Smooth muscle cell (in vitro differentiated cells): ENCODE results near the gene KLK7. TPM values are rescaled to one million over a fixed set of nuclear protein-coding genes. Genes with fewer than 3 reads are reported as not detected.

Experiments
- DNase-seq: peaks from one replicate; lab custom pipeline; 2025; ENCODE audit not compliant: unreplicated experiment; lab: John Stamatoyannopoulos, UW
- H2AFZ ChIP-seq: fragments of 200-600 bp; sonication (generic); 2 replicates; pipeline ENCODE4 v1.6.0; 2016; ENCODE audit warnings: antibody characterized with exemption, low read depth, mild to moderate bottlenecking
- H3F3A ChIP-seq: fragments of 200-600 bp; sonication (generic); 2 replicates; pipeline ENCODE4 v1.6.0; 2017; ENCODE audit warnings: antibody characterized with exemption, low read depth
- H3K27ac ChIP-seq: fragments of 200-600 bp; sonication (generic); 2 replicates; pipeline ENCODE4 v1.5.1; 2016; ENCODE audit warnings: low read depth, mild to moderate bottlenecking
- H3K27me3 ChIP-seq: fragments of 200-600 bp; sonication (generic); 2 replicates; pipeline ENCODE4 v1.6.1; 2016; ENCODE audit warnings: low read depth, mild to moderate bottlenecking
- H3K36me3 ChIP-seq: fragments of 200-600 bp; sonication (generic); 2 replicates; pipeline ENCODE4 v1.5.1; 2016; ENCODE audit warnings: low read depth
- H3K4me1 ChIP-seq: fragments of 200-600 bp; sonication (generic); 2 replicates; pipeline ENCODE4 v1.5.1; 2016; ENCODE audit warnings: low read depth
- H3K4me2 ChIP-seq: fragments of 200-600 bp; sonication (generic); 2 replicates; pipeline ENCODE4 v1.6.0; 2016; ENCODE audit warnings: mild to moderate bottlenecking
- H3K4me3 ChIP-seq: fragments of 200-600 bp; sonication (generic); 2 replicates; pipeline ENCODE4 v1.5.1; 2016; ENCODE audit warnings: mild to moderate bottlenecking
- H3K79me2 ChIP-seq: fragments of 200-600 bp; sonication (generic); 2 replicates; pipeline ENCODE4 v1.6.0; 2016; ENCODE audit warnings: low read depth, mild to moderate bottlenecking
- H3K9ac ChIP-seq: fragments of 200-600 bp; sonication (generic); 2 replicates; pipeline ENCODE4 v1.6.0; 2016; ENCODE audit warnings: low read depth
- H3K9me3 ChIP-seq: fragments of 200-600 bp; sonication (generic); replicated peaks from 2 replicates; pipeline ENCODE4 v1.5.1; 2016; ENCODE audit warnings: low read depth
- H4K20me1 ChIP-seq: fragments of 200-600 bp; sonication (generic); 2 replicates; pipeline ENCODE4 v1.6.0; 2016; ENCODE audit warnings: low read depth
- WGBS: methylation state at CpG from one replicate; pipeline ENCODE4 v1.1.7; 2016; ENCODE audit warnings: low lambda C conversion rate; 5-methylcytosine and 5-hydroxymethylcytosine counted together
- polyA plus RNA-seq: library from polyadenylated mRNA; unstranded; fragments of >200 nt; fragmentation: Nextera tagmentation; extraction: Ambion mirVana; gene quantifications from 2 replicates; pipeline ENCODE4 v1.2.1, GENCODE V29; 2016
- total RNA-seq: library from RNA; depleted of rRNA; stranded (reverse); fragments of >200 nt; gene quantifications from 2 replicates; pipeline ENCODE4 v1.2.3, GENCODE V29; 2014
- TF ChIP-seq, protein P1 (sequence below): fragments of 200-600 bp; sonication (generic); IDR thresholded peaks from 2 replicates; pipeline ENCODE4 v1.5.1; 2017; ENCODE audit warnings: borderline replicate concordance, mild to moderate bottlenecking, antibody characterized with exemption; ENCODE audit not compliant: insufficient read depth, poor library complexity, severe bottlenecking

The KLK7 gene
- total and polyA plus RNA-seq, 2 experiments from 2014 or later = 0.25 TPM; not detected in 1

- DNase-seq = no peak
- Histone ChIP-seq H3K79me2 (no peaks in the 10 kb centered on the region), H3K27ac (no peak overlapping the region), H4K20me1 (no peaks in the 10 kb centered on the region), H3K9me3 (no peaks in the 10 kb centered on the region), H3K36me3 (no peaks in the 10 kb centered on the region), H3F3A (no peaks in the 10 kb centered on the region), H3K4me1 (no peaks in the 10 kb centered on the region), H3K4me2 (no peak overlapping the region), H3K9ac (no peak overlapping the region), H3K4me3 (no peak overlapping the region), H2AFZ (no peak overlapping the region), H3K27me3 (peaks cover 19% of the 10 kb centered on the region)
- 81% methylated on average over 11 of the region's 11 CpGs for WGBS
- TF ChIP-seq, protein P1, sequence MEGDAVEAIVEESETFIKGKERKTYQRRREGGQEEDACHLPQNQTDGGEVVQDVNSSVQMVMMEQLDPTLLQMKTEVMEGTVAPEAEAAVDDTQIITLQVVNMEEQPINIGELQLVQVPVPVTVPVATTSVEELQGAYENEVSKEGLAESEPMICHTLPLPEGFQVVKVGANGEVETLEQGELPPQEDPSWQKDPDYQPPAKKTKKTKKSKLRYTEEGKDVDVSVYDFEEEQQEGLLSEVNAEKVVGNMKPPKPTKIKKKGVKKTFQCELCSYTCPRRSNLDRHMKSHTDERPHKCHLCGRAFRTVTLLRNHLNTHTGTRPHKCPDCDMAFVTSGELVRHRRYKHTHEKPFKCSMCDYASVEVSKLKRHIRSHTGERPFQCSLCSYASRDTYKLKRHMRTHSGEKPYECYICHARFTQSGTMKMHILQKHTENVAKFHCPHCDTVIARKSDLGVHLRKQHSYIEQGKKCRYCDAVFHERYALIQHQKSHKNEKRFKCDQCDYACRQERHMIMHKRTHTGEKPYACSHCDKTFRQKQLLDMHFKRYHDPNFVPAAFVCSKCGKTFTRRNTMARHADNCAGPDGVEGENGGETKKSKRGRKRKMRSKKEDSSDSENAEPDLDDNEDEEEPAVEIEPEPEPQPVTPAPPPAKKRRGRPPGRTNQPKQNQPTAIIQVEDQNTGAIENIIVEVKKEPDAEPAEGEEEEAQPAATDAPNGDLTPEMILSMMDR = no peak
These were observed 2.0 kb downstream of the KLK7 start for GRCh38 chr19:50981587-50982146.

DNA sequence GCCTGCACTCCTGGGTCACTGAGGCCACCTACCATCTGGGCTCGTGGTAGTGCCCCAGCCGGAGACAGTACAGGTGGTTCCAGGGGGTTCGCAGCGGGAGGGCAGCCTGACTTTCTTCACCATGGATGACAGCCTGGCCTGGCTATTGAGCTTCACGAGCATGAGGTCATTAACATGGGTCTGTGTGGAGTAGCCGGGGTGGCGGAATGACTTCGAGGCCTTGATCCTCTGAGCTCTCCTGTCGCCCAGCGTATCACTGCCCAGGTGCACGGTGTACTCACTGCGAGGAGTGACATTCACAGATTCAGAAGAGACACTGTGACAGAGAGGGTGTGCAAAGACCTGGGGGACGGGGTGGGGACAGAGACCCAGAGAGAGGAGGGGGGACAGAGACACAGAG is 3.5 kb downstream of the KLK7 start:
- no peak for DNase-seq
- WGBS = 72% methylated on average over 9 of the region's 13 CpGs
- no peaks in the 10 kb centered on the region for H3K36me3 ChIP-seq

DNA sequence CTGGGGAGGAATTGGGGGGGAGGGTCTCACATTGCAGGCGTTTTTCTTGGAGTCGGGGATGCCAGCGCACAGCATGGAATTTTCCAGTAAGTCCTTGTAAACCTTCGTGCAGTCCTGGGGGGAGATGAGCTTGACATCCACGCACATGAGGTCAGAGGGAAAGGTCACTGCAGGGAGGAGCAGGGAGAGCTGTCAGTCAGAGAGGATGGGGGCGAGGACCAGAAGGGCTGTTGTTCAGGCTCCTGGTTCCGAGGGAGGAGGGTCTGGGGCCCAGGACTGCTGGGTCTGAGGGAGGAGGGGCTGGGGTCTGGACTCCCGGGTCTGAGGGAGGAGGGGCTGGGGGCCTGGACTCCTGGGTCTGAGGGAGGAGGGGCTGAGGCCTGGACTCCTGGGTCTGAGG is 4.0 kb downstream of the KLK7 start:
- no peak for DNase-seq
- WGBS = 64% methylated on average over 6 of the region's 8 CpGs
- Histone ChIP-seq H3K9me3 (no peaks in the 10 kb centered on the region), H2AFZ (no peak overlapping the region), H3K4me2 (no peak overlapping the region), H3K4me3 (no peak overlapping the region), H3F3A (no peaks in the 10 kb centered on the region), H3K36me3 (no peaks in the 10 kb centered on the region), H3K79me2 (no peaks in the 10 kb centered on the region), H3K27ac (no peak overlapping the region), H4K20me1 (no peaks in the 10 kb centered on the region), H3K9ac (no peak overlapping the region), H3K4me1 (no peaks in the 10 kb centered on the region), H3K27me3 (peaks cover 19% of the 10 kb centered on the region)
- TF ChIP-seq, protein P1 = no peak

More for the DNA sequence above, 3.5 kb downstream of the KLK7 start:
- no peaks in the 10 kb centered on the region for H3K79me2 ChIP-seq
- H2AFZ ChIP-seq = no peak overlapping the region
- no peaks in the 10 kb centered on the region for H4K20me1 ChIP-seq
- H3K9ac ChIP-seq = no peak overlapping the region
- H3K27ac ChIP-seq = no peak overlapping the region
- no peaks in the 10 kb centered on the region for H3K4me1 ChIP-seq
- H3K4me2 ChIP-seq = no peak overlapping the region
- H3K27me3 ChIP-seq = peaks cover 19% of the 10 kb centered on the region
- no peaks in the 10 kb centered on the region for H3K9me3 ChIP-seq
- TF ChIP-seq, protein P1 = no peak
- no peaks in the 10 kb centered on the region for H3F3A ChIP-seq
- H3K4me3 ChIP-seq = no peak overlapping the region

GRCh38 chr19:50978772-50979390 is 4.8 kb downstream of the KLK7 start:
- Histone ChIP-seq H3K27me3 (peaks cover 11% of the 10 kb centered on the region), H3K4me3 (no peak overlapping the region), H4K20me1 (no peaks in the 10 kb centered on the region), H3K4me2 (no peak overlapping the region), H2AFZ (no peak overlapping the region), H3K9me3 (no peaks in the 10 kb centered on the region), H3F3A (no peaks in the 10 kb centered on the region), H3K79me2 (no peaks in the 10 kb centered on the region), H3K27ac (no peak overlapping the region), H3K4me1 (no peaks in the 10 kb centered on the region), H3K36me3 (no peaks in the 10 kb centered on the region), H3K9ac (no peak overlapping the region)
- DNase-seq = no peak
- 73% methylated on average over 5 of the region's 5 CpGs for WGBS
- TF ChIP-seq, protein P1 = no peak
